Right ventricle myocardium inferior (tissue), 1 donor: ENCODE measurements around the gene DUOX1. TPM values are rescaled to one million over a fixed set of nuclear protein-coding genes. Genes with fewer than 3 reads are reported as not detected.
"Not testable (repeated sequence)": the region's sequence is repeated elsewhere in the genome, so short reads cannot be mapped to it uniquely, and the experiment has no call there.

Experiments used
- ATAC-seq: fragments of 200-7000 bp; cut with Tn5 transposase; one replicate; pipeline ENCODE4 v1.9.1; 2020; ENCODE audit warnings: mild to moderate bottlenecking, moderate library complexity
- DNase-seq: peaks from one replicate; pipeline ENCODE4 v3.0.0; 2021; ENCODE audit errors: missing footprints
- intact Hi-C: fragments of 100-400 bp; cut with DNase I; formaldehyde crosslinking; loops from one replicate; pipeline ENCODE4 v1.11.0; 2022
- total RNA-seq: library from RNA; stranded (reverse); fragmentation: NEBNext Ultra II Directional; extraction: Animal tissue kit (Norgen Biotek cat#: 25700); gene quantifications from one replicate; pipeline ENCODE4 v1.2.1, GENCODE V29; 2021
- donor health status: DM: no; HTN: yes; CAD: no; lungs with severe emphysema.

DUOX1 gene
- total RNA-seq, 1 donor from 2014 or later = 1.0 TPM

- no peak for ATAC-seq
- intact Hi-C loops = no loop called here
- no peak for DNase-seq
Measured at GRCh38 chr15:45102226-45102625, 27.6 kb upstream of the DUOX1 start.

GRCh38 chr15:45104170-45104569, 25.6 kb upstream of the DUOX1 start:
- ATAC-seq, DNase-seq, intact Hi-C loops: not testable (repeated sequence)

GRCh38 chr15:45105586-45105985, 24.2 kb upstream of the DUOX1 start:
- no peak for ATAC-seq
- DNase-seq = no peak
- intact Hi-C loops = no loop called here

- intact Hi-C loops = no loop called here
- DNase-seq (no peak), ATAC-seq (no peak)
Measured at GRCh38 chr15:45106002-45106790, 23.6 kb upstream of the DUOX1 start.

GRCh38 chr15:45107941-45108630, 21.7 kb upstream of the DUOX1 start:
- intact Hi-C loops = no loop called here
- DNase-seq (no peak), ATAC-seq (no peak)

- intact Hi-C loops = loop anchor here (10.0 kb wide), 1 partner anchor 136 kb away; no protein-coding TSS in a partner anchor
- no peak for DNase-seq
Measured at GRCh38 chr15:45110256-45110820, 19.5 kb upstream of the DUOX1 start.

GRCh38 chr15:45111390-45112142, 18.2 kb upstream of the DUOX1 start:
- no peak for ATAC-seq
- DNase-seq = no peak
- intact Hi-C loops = loop anchor here (10.0 kb wide), 1 partner anchor 137 kb away; no protein-coding TSS in a partner anchor

More at GRCh38 chr15:45110256-45110820, 19.5 kb upstream of the DUOX1 start:
- ATAC-seq = no peak

- intact Hi-C loops = loop anchor here (10.0 kb wide), 1 partner anchor 137 kb away; no protein-coding TSS in a partner anchor
- ATAC-seq = no peak
- DNase-seq = no peak
Measured at GRCh38 chr15:45112143-45112590, 17.6 kb upstream of the DUOX1 start.

GRCh38 chr15:45112591-45113379, 17.0 kb upstream of the DUOX1 start:
- ATAC-seq (no peak), DNase-seq (no peak)

GRCh38 chr15:45113380-45113990, 16.3 kb upstream of the DUOX1 start:
- intact Hi-C loops = loop anchor here (10.0 kb wide), 1 partner anchor 139 kb away; no protein-coding TSS in a partner anchor
- DNase-seq (no peak), ATAC-seq (no peak)

More at GRCh38 chr15:45112591-45113379, 17.0 kb upstream of the DUOX1 start:
- intact Hi-C loops = loop anchor here (10.0 kb wide), 1 partner anchor 138 kb away; no protein-coding TSS in a partner anchor

GRCh38 chr15:45114076-45114750, 15.6 kb upstream of the DUOX1 start, which contains the start of the genes DUOX2 and DUOXA2:
DUOX2 (minus strand) TSS chr15:45114172; CDS start chr15:45113411, 761 bp downstream.
DUOXA2 (plus strand) TSS chr15:45114326; CDS start chr15:45114606, 280 bp downstream.
- ATAC-seq = no peak
- intact Hi-C loops = loop anchor here (10.0 kb wide), 1 partner anchor 139 kb away; no protein-coding TSS in a partner anchor
- no peak for DNase-seq

GRCh38 chr15:45114751-45115085, 15.1 kb upstream of the DUOX1 start:
- DNase-seq = no peak
- intact Hi-C loops = loop anchor here (10.0 kb wide), 1 partner anchor 140 kb away; no protein-coding TSS in a partner anchor
- ATAC-seq = no peak

- ATAC-seq (no peak), DNase-seq (no peak)
- intact Hi-C loops = loop anchor here (10.0 kb wide), 1 partner anchor 141 kb away; no protein-coding TSS in a partner anchor
Measured at GRCh38 chr15:45115312-45115820, 14.4 kb upstream of the DUOX1 start.

GRCh38 chr15:45116006-45116481, 13.8 kb upstream of the DUOX1 start:
- intact Hi-C loops = loop anchor here (10.0 kb wide), 1 partner anchor 141 kb away; no protein-coding TSS in a partner anchor
- ATAC-seq = no peak
- DNase-seq = no peak

- DNase-seq (no peak), ATAC-seq (no peak)
- intact Hi-C loops = loop anchor here (10.0 kb wide), 1 partner anchor 142 kb away; no protein-coding TSS in a partner anchor
Measured at GRCh38 chr15:45116482-45117307, 13.1 kb upstream of the DUOX1 start.
